ENCODE results near the gene GSDMA. TPM values are rescaled to one million over a fixed set of nuclear protein-coding genes. Genes with fewer than 3 reads are reported as not detected.

GSDMA gene
- total RNA-seq, 1 donor from 2014 or later, result not detected

DNA sequence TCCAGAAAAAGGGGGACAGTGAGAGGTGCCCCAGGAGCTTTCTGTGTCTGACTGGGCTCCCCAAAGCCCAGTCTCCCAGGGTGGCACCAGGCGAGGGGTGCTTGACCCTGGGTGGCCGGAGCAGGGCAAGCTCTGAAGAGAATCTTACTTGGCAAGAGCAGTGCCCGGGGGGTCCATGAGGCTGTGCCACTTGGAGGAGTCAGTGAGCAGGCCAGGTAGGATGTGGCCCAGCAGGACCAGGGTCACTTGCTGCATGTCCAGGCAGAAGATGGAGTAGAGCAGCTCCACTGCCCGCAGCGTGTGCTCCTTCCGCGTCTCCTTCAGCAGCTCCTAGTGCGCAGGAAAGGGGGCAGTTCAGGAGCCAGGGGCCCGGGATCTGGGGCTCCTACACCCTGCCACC, 59.7 kb downstream of the GSDMA start:
- no peak for DNase-seq

- DNase-seq, result peak; percentile 44
Measured at GRCh38 chr17:40022961-40023541, 60.2 kb downstream of the GSDMA start.

- peak; percentile 49 for DNase-seq
Measured at GRCh38 chr17:40023590-40024292, 60.9 kb downstream of the GSDMA start.

DNA sequence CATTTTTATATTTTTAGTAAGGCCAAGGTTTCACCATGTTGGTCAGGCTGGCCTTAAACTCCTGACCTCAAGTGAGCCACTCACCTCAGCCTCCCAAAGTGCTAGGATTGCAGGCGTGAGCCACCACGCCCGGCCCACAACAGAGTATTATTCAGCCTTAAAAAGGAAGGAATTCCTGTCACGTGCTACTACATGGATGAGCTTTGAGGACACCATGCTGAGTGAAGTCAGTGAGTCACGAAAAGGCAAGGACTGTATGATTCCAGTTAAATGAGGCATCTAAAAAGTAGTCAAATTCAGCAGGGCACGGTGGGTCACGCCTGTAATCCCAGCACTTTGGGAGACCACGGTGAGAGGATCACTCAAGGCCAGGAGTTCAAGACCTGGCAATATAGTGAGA, 62.1 kb downstream of the GSDMA start:
- no peak for DNase-seq

DNA sequence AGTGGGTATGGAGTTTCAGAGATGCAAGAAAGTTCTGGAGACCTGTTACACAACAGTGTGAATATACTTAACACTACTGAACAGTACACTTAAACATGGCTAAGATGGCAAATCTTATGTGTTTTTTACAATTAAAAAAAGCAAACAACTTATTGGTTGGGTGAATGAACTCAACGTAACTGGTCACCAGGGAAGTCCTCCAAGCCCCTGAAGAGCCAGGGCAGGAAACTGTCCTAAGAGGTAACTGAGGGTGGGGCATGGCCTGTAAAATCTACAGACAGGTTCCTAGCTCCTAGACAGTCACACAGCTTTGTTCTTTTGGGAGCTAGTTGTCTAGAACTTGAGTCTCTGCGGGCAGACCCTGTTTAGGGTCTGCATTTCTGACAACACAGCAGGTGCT, 62.8 kb downstream of the GSDMA start:
- no peak for DNase-seq

- DNase-seq, result no peak
Measured at GRCh38 chr17:40025991-40026815, 63.4 kb downstream of the GSDMA start.

DNA sequence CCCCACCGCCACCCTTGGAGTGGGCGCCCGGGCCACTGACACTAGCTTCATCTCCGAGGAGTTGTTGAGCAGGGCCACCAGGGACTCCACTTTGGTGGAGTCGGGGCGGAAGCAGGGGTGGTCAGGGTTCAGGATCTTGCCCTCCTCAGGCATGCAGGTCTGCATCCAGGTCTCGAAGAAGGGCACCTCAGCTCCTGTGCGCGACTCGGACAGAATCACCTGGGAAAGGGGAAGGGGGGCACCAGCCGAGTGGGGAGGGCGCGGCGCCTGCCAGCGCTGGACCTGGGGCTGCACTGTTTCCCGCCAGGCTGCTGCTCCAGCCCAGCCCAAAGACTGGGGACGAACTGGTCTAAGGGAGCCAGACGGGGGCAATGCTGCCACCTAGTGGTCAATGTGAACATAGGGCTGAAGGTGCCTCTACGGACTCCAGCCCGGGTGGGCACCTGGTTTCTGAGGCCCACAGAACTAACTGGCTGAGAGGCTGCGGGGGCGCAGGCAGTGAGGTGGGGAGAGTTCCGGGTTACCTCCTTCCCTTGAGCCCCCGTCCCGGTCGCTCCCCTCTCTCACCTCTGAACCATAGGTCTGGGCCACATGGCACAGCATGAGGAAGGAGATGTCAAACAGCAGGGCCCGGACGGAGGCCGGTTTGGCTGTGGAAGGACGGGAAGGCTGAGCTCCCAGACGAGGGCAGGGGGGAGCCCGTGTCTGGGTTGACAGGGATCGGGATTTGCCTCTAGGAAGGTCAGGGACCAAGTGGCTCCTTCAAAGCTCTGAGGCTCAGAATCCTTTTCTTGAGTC, 64.2 kb downstream of the GSDMA start:
- DNase-seq, result peak; percentile 92

Small RNAs within 50 kb of the gene (small RNA-seq; reads per million reads assigned to genes)
- 653 reads per million, percentile 98 among the genes with 10 or more reads in this experiment for gene SNORD124 (ENCODE audit: low replicate concordance)

Other genes with a start within 250 kb of the GSDMA start
- gene MIEN1, start 232.5 kb upstream of the GSDMA start, total RNA-seq, result 8.7 TPM
- gene GRB7, start 225.1 kb upstream of the GSDMA start, total RNA-seq, result 11.4 TPM
- 0.51 TPM for gene IKZF3, start 98.7 kb upstream of the GSDMA start, total RNA-seq
- gene ZPBP2, start 94.8 kb upstream of the GSDMA start, total RNA-seq, result not detected
- 8.2 TPM for gene GSDMB, start 44.4 kb upstream of the GSDMA start, total RNA-seq
- 38.1 TPM for gene ORMDL3, start 35.4 kb upstream of the GSDMA start, total RNA-seq
- gene LRRC3C, start 35.3 kb upstream of the GSDMA start, total RNA-seq, result not detected
- gene PSMD3, start 17.8 kb downstream of the GSDMA start, total RNA-seq, result 65.9 TPM
- gene CSF3, start 52.4 kb downstream of the GSDMA start, total RNA-seq, result not detected
- gene MED24, start 91.4 kb downstream of the GSDMA start, total RNA-seq, result 66.0 TPM
- 63.7 TPM for gene THRA, start 100.0 kb downstream of the GSDMA start, total RNA-seq
- 2.4 TPM for gene NR1D1, start 137.6 kb downstream of the GSDMA start, total RNA-seq
- gene MSL1, start 159.0 kb downstream of the GSDMA start, total RNA-seq, result 70.4 TPM
- 47.2 TPM for gene CASC3, start 177.5 kb downstream of the GSDMA start, total RNA-seq
- 48.0 TPM for gene RAPGEFL1, start 214.5 kb downstream of the GSDMA start, total RNA-seq

Data from tongue (tissue), 3 donors.